Measurements from ENCODE around the gene PMM2.
"Not testable (repeated sequence)": the region's sequence is repeated elsewhere in the genome, so short reads cannot be mapped to it uniquely, and the experiment has no call there.

GRCh38 chr16:8803733-8804132 is 6.1 kb downstream of the PMM2 start:
- TF ChIP-seq ZNF423 (CRISPR knock-in tag; IDR thresholded peaks at IDR 0.05); ATF2 (CRISPR knock-in tag; IDR thresholded peaks at IDR 0.05; ENCODE audit: borderline replicate concordance, low read depth); CTCF (IDR thresholded peaks at IDR 0.05); ATF6 (CRISPR knock-in tag; IDR thresholded peaks at IDR 0.05); AFF4 (CRISPR knock-in tag; IDR thresholded peaks at IDR 0.05; ENCODE audit: borderline replicate concordance): not testable (repeated sequence)
